ACHN (cell line): Measurements from ENCODE around the gene CPT1B.
A peak's percentile ranks its signal among the peaks of the same experiment; 100 is the strongest.
"Not testable (repeated sequence)": the region's sequence is repeated elsewhere in the genome, so short reads cannot be mapped to it uniquely, and the experiment has no call there.

Source experiments
- DNase-seq: peaks from one replicate; pipeline ENCODE4 v3.0.0-alpha.2; 2015
- in situ Hi-C: cut with HindIII; loops from 2 replicates; pipeline ENCODE4 v1.10.0; 2017; ENCODE audit warnings: low sequenced_read_pairs, low pct_ligation_motif_present, low pct_unique_long_range_greater_than_20kb

Gene CPT1B

DNA sequence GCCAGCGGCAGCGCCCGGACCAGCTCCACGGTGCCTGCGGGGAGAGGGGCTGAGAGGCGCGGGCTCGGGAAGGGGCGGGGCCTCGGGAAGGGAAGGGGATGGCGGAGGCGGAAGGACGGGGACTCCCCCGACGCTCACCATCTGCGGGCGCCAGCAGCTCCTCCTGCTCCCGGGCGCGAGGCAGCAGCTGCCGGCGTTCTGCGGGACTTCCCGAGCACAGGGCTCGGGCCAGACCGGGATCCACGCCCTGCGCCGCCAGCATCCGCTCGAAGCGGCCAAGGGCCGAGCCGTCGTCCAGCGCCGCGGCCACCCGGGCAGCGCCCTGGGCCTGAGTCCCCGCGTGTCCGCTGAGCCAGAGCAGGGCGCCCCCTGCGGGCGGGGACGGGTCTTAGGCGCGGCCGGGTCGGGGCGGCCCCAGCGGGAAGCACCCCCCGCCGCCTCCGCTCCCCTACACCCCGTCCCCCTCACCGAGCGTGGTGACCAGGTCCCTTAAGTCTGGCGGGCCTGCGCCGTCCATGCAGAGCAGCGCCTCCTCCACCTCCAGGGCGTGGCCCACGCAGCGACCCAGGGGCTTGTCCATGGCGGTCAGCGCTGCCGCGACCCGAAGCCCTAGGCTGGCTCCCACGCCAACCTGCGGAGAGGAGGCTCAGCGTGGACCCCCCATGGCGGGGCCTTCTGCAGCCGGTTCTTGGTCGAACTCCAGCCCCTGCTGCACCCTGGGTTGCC, 52.0 kb downstream of the CPT1B start:
- in situ Hi-C loops: no loop called here
- DNase-seq: peak; percentile 62

DNA sequence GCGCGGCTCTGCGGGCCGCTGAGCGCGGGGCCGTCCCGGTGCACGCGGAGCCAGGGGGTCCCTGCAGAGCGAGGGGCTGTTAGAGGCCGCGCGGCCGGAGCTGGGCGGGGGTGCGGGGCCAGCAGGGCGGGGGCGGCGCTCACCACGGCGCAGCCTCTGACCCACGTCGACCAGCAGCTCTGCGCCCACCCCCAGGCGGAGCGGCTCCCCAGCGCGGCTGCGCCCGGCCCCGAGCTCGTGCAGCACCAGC, 52.4 kb downstream of the CPT1B start:
- in situ Hi-C loops: no loop called here
- DNase-seq: no peak

GRCh38 chr22:50525104-50525857, 52.9 kb downstream of the CPT1B start, which contains the start of gene SCO2:
Gene SCO2, minus strand, starts transcription at chr22:50525598. Its CDS starts 1,187 bp downstream, at chr22:50524411.
- peak; percentile 91 for DNase-seq
- in situ Hi-C loops: no loop called here

GRCh38 chr22:50524676-50525103, 53.5 kb downstream of the CPT1B start:
- in situ Hi-C loops: no loop called here
- no peak for DNase-seq

- no peak for DNase-seq
- in situ Hi-C loops: no loop called here
Observed at GRCh38 chr22:50523806-50524675, 54.2 kb downstream of the CPT1B start.

DNA sequence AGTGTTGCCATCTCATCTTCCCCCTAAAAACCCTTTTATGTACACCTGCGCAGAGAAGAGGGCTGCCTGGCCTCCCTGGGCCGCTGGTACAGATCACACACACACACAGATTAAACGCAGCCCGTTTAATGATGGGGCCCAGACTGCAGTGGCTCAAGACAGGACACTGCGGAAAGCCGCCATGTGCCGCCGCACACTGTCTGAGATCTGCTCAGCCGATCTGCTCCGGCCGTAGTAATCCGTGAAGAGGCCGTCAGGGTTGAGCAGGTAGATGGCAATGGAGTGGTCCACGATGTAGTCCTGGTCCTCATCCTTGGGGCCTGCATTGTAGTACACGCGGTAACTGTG, 54.8 kb downstream of the CPT1B start:
- DNase-seq: no peak
- in situ Hi-C loops: no loop called here

- DNase-seq: no peak
- in situ Hi-C loops: no loop called here
Observed at GRCh38 chr22:50522806-50523438, 55.3 kb downstream of the CPT1B start.

GRCh38 chr22:50522208-50522805, 55.9 kb downstream of the CPT1B start:
- in situ Hi-C loops: no loop called here
- DNase-seq: no peak

DNA sequence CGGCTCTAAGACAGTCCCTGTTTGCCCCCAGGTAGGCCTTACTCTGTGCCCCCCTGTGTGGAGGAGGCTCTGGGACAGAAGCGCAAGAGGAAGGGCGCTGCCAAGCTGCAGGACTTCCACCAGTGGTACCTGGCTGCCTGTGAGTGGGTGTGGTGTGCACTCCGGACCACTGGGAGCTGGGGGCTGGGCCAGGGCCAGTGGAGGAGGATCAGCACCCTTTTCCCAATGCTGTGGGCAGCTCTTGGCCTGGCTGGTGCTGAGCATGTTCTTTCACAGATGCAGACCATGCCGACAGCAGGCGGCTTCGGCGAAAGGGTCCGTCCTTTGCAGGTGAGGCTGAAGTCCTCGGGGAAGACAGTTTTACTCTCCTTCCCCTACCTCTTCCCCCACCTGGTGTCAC, 56.5 kb downstream of the CPT1B start:
- in situ Hi-C loops: no loop called here
- no peak for DNase-seq

DNA sequence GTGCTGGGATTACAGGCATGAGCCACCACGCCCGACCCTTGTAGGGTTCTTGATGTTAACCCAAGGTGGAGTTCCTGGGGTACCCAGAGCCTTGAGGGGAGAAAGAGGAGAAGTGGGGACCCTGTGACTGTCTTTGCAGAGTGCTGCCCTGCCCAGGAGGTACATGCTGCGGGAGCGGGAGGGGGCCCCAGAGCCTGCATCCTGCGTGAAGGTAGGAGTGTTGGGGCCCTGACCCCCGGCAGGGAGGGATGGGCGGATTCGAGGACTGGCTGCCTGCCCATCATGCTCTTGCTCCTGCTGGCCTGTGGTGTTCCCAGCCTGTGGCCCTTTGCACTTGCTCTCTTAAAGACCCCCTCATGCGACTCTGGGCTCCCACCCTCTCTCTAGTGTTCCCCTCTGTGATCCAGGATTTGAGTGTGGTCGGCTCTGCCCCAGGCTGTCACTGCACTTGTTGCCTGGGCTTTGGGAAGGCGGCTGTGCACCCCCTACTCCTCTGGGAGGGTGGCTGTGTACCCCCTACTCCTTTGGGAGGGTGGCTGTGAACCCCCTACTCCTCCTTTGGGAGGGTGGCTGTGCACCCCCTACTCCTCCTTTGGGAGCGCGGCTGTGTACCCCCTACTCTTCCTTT, 57.3 kb downstream of the CPT1B start:
- DNase-seq: no peak
- in situ Hi-C loops: no loop called here

DNA sequence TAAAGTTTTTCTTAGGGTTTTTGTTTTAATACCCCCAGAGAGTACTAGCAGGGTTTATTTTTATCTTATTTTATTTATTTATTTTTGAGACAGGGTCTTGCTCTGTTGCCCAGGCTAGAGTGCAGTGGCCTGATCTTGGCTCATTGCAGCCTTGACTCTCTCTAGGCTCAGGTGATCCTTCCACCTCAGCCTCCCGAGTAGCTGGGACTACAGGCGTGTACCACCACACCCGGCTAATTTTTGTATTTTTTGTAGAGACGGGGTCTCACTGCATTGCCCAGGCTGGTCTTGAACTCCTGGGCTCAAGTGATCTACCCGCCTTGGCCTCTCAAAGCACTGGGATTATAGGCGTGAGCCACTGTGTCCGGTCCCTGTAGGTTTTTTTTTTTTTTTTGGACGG, 58.0 kb downstream of the CPT1B start:
- in situ Hi-C loops, DNase-seq: not testable (repeated sequence)

DNA sequence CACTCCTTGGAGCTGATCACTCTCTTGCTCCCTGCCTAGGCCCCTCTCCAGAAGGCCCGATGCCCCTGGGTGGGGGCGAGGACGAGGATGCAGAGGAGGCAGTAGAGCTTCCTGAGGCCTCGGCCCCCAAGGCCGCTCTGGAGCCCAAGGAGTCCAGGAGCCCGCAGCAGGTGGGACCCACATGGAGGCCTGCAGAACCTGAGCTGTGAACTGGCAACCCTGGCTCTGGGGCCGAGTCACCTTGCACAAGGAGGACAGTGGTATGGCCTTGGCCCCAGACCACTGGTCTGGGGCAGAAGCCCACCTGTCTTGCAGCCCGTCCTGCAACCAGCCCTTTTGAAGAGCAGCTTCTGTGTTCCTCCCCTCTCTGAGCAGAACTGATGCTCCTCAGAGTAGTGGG, 59.1 kb downstream of the CPT1B start:
- in situ Hi-C loops: no loop called here

More for the DNA sequence above, 59.1 kb downstream of the CPT1B start:
- no peak for DNase-seq
